Breast epithelium (tissue), 4 donors: Measurements from ENCODE around the gene ABL1. TPM values are rescaled to one million over a fixed set of nuclear protein-coding genes. Genes with fewer than 3 reads are reported as not detected.

ENCODE experiments used
- DNase-seq, 2 donors: peaks; one replicate each; pipeline ENCODE4 v3.0.0-alpha.2; 2019; ENCODE audit warnings: low spot score in 2 of 2
- H3K27ac ChIP-seq, 2 donors: fragments of 200-600 bp; sonication (generic) in 1 of 2; one replicate each; pipeline ENCODE4 v1.5.1; 2016 to 2019; ENCODE audit warnings: mild to moderate bottlenecking in 1 of 2
- H3K27me3 ChIP-seq, 2 donors: fragments of 200-600 bp; sonication (generic) in 1 of 2; one replicate each; pipeline versions ENCODE4 v1.5.1 to v1.6.0; 2017 to 2019; ENCODE audit warnings: control low read depth in 1 of 2, mild to moderate bottlenecking in 1 of 2
- H3K36me3 ChIP-seq: fragments of 200-600 bp; one replicate; pipeline ENCODE4 v1.5.1; 2019
- H3K4me1 ChIP-seq, 2 donors: fragments of 200-600 bp; sonication (generic); one replicate each; pipeline ENCODE4 v1.5.1; 2016 to 2019; ENCODE audit warnings: control low read depth in 1 of 2
- H3K4me3 ChIP-seq, 3 donors: fragments of 200-600 bp; sonication (generic); 1 replicate in 2 of 3; 2 replicates in 1 of 3; pipeline ENCODE4 v1.5.1; 2016 to 2019; ENCODE audit warnings: mild to moderate bottlenecking in 3 of 3, moderate library complexity in 2 of 3
- H3K9me3 ChIP-seq, 2 donors: fragments of 200-600 bp; sonication (generic) in 1 of 2; one replicate each; pipeline ENCODE4 v1.5.1; 2016 to 2019; ENCODE audit warnings: control low read depth in 1 of 2
- CTCF ChIP-seq, 3 donors: fragments of 450-650 bp; IDR thresholded peaks; one replicate each; pipeline ENCODE4 v1.5.1; 2016 to 2017; ENCODE audit warnings: antibody characterized with exemption in 3 of 3, mild to moderate bottlenecking in 3 of 3, moderate library complexity in 3 of 3
- POLR2A ChIP-seq: fragments of 450-650 bp; IDR thresholded peaks from one replicate; pipeline ENCODE4 v1.6.1; 2016; ENCODE audit warnings: antibody characterized with exemption, mild to moderate bottlenecking, moderate library complexity
- POLR2AphosphoS5 ChIP-seq, 3 donors: sonication (generic); formaldehyde crosslinking; IDR thresholded peaks; one replicate each; pipeline ENCODE4 v1.6.1; 2017; ENCODE audit warnings: antibody characterized with exemption in 3 of 3
- intact Hi-C: fragments of 100-400 bp; cut with DNase I; formaldehyde crosslinking; loops from one replicate; pipeline ENCODE4 v1.15.1; 2023; ENCODE audit warnings: low total_unique reads
- total RNA-seq, 3 donors: library from RNA; depleted of rRNA; stranded (reverse); fragments of >200 nt; gene quantifications; one replicate each; pipeline ENCODE4 v1.1.0, GENCODE V29; 2016

ABL1 gene
- total RNA-seq, 3 donors from 2014 or later: 43.6 to 72.8 (median 67.4) TPM

GRCh38 chr9:130891688-130892476, 56.8 kb downstream of the ABL1 start:
- Histone ChIP-seq H3K36me3 (peaks cover 7% of the 10 kb centered on the region), H3K9me3 (no peaks in the 10 kb centered on the region), H3K27ac (peak overlapping the region in 1 of 2 donors; percentile 7), H3K4me1 (no peaks in the 10 kb centered on the region), H3K4me3 (no peak overlapping the region), H3K27me3 (no peaks in the 10 kb centered on the region)
- no peak for DNase-seq
- TF ChIP-seq POLR2AphosphoS5 (IDR thresholded peaks at IDR 0.05) (no peak), POLR2A (no peak), CTCF (IDR thresholded peaks at IDR 0.05) (no peak)
- intact Hi-C loops: no loop called here

GRCh38 chr9:130892477-130893304, 57.6 kb downstream of the ABL1 start:
- peak overlapping the region in 1 of 2 donors; percentile 19 for H3K27ac ChIP-seq
- H3K9me3 ChIP-seq: no peaks in the 10 kb centered on the region
- no peak for DNase-seq
- no peaks in the 10 kb centered on the region for H3K4me1 ChIP-seq
- peaks cover 2% of the 10 kb centered on the region for H3K36me3 ChIP-seq
- H3K4me3 ChIP-seq: no peak overlapping the region
- no peak for TF ChIP-seq POLR2AphosphoS5 (IDR thresholded peaks at IDR 0.05)
- intact Hi-C loops: no loop called here
- peaks cover 0 to 2% of the 10 kb centered on the region in 2 donors for H3K27me3 ChIP-seq

- no peaks in the 10 kb centered on the region for H3K4me1 ChIP-seq
- peak overlapping the region in 1 of 3 donors; percentile 11 for H3K4me3 ChIP-seq
- intact Hi-C loops: no loop called here
- peaks cover 0 to 7% of the 10 kb centered on the region in 2 donors for H3K27me3 ChIP-seq
- DNase-seq: no peak
- H3K9me3 ChIP-seq: no peaks in the 10 kb centered on the region
- H3K36me3 ChIP-seq: no peaks in the 10 kb centered on the region
- H3K27ac ChIP-seq: peak overlapping the region in 1 of 2 donors; percentile 32
- TF ChIP-seq POLR2AphosphoS5 (IDR thresholded peaks at IDR 0.05) (no peak), POLR2A (no peak), CTCF (IDR thresholded peaks at IDR 0.05) (no peak)
These were observed 58.5 kb downstream of the ABL1 start for GRCh38 chr9:130893341-130894101.

- H3K27ac ChIP-seq: no peak overlapping the region
- no peak for TF ChIP-seq POLR2A
- TF ChIP-seq POLR2AphosphoS5 (IDR thresholded peaks at IDR 0.05): no peak
- no peak for TF ChIP-seq CTCF (IDR thresholded peaks at IDR 0.05)
- intact Hi-C loops: no loop called here
These were observed 59.5 kb downstream of the ABL1 start for GRCh38 chr9:130894546-130894945.

DNA sequence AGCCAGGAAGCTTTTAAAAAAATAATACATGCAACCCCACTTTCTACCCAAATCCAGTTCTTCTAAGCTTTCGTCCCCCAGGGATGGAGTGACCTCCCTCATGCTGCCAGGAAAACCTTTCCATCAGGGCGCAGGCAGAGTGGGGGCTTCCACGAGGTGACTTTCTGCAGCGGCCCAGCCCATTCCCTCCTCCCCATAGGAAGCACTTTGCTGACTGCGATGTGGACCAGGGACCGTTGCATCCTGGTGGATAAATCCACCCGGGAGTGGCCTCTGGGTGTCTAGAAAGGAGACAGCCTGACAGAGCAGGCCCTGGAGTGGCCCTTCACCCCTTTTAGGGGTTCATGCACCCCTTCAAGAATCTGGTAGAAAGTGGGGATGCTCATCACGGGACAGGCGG, 60.0 kb downstream of the ABL1 start:
- intact Hi-C loops: no loop called here

More at GRCh38 chr9:130894546-130894945, 59.5 kb downstream of the ABL1 start:
- Histone ChIP-seq H3K36me3 (no peaks in the 10 kb centered on the region), H3K4me1 (no peaks in the 10 kb centered on the region), H3K9me3 (no peaks in the 10 kb centered on the region), H3K27me3 (peaks cover 0 to 7% of the 10 kb centered on the region in 2 donors), H3K4me3 (no peak overlapping the region)
- no peak for DNase-seq

More for the DNA sequence above, 60.0 kb downstream of the ABL1 start:
- Histone ChIP-seq H3K9me3 (no peaks in the 10 kb centered on the region), H3K4me3 (no peak overlapping the region), H3K27ac (no peak overlapping the region), H3K4me1 (no peaks in the 10 kb centered on the region), H3K27me3 (peaks cover 0 to 7% of the 10 kb centered on the region in 2 donors), H3K36me3 (no peaks in the 10 kb centered on the region)
- DNase-seq: no peak
- TF ChIP-seq CTCF (IDR thresholded peaks at IDR 0.05) (no peak), POLR2A (no peak), POLR2AphosphoS5 (IDR thresholded peaks at IDR 0.05) (no peak)
